DOHH2 (cell line): ENCODE results near the gene IGSF6.

Experiments used
- CTCF ChIP-seq: fragments of 200-600 bp; sonication (generic); IDR thresholded peaks from one replicate; pipeline ENCODE4 v1.5.1; 2014; ENCODE audit warnings: antibody characterized with exemption, mild to moderate bottlenecking, low read depth, low read length; ENCODE audit not compliant: poor library complexity, severe bottlenecking
- EZH2phosphoT487 ChIP-seq: fragments of 200-600 bp; sonication (generic); IDR thresholded peaks from 2 replicates; pipeline ENCODE4 v1.6.1; 2017; ENCODE audit warnings: borderline replicate concordance, mild to moderate bottlenecking, antibody characterized with exemption, low read length, moderate library complexity, mixed read lengths

DNA sequence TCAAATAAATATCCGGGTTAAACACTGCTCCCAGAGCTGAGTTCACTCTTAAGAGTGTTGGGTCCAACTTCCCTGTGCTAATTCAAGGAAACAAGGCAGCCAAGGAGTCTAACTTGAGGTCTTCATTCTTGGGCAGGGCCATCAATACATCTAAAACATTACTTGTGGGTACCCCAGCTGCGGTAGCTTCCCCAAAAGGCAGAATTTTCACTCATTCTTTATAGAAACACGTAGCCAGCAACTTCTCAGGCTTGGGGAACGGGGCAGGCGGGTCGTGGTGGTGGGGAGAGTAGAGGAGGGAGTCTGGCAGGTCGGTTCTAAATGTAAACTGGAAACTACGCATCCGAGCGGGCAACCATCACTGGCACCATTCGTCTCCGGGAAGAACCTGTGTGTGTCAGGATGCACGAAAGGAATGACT, 53.7 kb downstream of the IGSF6 start:
- TF ChIP-seq CTCF (no peak), EZH2phosphoT487 (no peak)
